ENCODE data around the gene KIAA0930. TPM values are rescaled to one million over a fixed set of nuclear protein-coding genes. Genes with fewer than 3 reads are reported as not detected.
"Not testable (repeated sequence)": the region's sequence is repeated elsewhere in the genome, so short reads cannot be mapped to it uniquely, and the experiment has no call there.

The KIAA0930 gene
- polyA plus RNA-seq, 1 donor from 2014 or later: 129 TPM

DNA sequence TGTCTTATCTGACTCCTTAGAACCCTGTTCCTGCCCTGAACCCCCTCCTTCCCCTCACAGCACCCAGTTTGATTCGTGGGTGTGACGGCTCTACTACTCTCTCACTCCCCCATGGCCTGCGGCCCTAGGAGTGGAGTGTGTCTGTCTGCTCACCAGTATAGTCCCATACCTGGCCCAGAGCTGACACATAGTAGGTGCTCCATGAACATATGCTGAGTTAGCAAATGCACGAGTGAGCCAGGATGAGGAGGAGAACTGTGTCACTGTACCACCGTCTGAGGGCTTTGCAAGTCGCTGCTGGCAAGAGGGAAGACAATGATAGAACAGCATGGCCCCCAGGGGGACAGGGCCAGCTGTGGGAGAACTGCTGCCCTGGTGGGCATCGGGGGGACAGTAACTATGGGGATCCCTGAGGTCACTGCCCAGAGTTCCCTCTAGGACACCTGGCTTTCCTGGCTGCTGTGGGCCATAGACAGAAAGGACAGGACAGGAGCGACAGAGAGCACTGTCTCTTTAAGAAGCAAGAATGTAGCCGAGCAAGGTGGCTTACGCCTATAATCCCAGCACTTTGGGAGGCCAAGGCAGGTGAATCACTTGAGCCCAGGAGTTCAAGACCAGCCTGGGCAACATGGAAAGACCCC is 19.2 kb upstream of the KIAA0930 start:
- no peaks in the 10 kb centered on the region for H4K20me1 ChIP-seq (ENCODE audit: insufficient read depth)
- H3K27me3 ChIP-seq (ENCODE audit: insufficient read depth, low read depth, low read length): no peaks in the 10 kb centered on the region
- H3K9me2 ChIP-seq (ENCODE audit: insufficient read depth, low read length): no peaks in the 10 kb centered on the region
- no peaks in the 10 kb centered on the region for H3K36me3 ChIP-seq (ENCODE audit: insufficient read depth, low read length)
- no peak overlapping the region for H3K4me2 ChIP-seq (ENCODE audit: low read length)
- no peak overlapping the region for H3K27ac ChIP-seq (ENCODE audit: low read length)
- TF ChIP-seq POLR2AphosphoS5 (IDR thresholded peaks at IDR 0.05) (no peak), EZH2 (IDR thresholded peaks at IDR 0.05; ENCODE audit: borderline replicate concordance, insufficient read depth, low read length, poor library complexity, severe bottlenecking) (no peak), MXI1 (conservative IDR thresholded peaks at IDR 0.05; ENCODE audit: poor library complexity, severe bottlenecking) (no peak), RAD21 (conservative IDR thresholded peaks at IDR 0.05) (no peak), EP300 (conservative IDR thresholded peaks at IDR 0.05; ENCODE audit: poor library complexity, severe bottlenecking) (no peak), TAF1 (IDR thresholded peaks at IDR 0.05; ENCODE audit: low read depth) (no peak)
- TF ChIP-seq, protein P1, sequence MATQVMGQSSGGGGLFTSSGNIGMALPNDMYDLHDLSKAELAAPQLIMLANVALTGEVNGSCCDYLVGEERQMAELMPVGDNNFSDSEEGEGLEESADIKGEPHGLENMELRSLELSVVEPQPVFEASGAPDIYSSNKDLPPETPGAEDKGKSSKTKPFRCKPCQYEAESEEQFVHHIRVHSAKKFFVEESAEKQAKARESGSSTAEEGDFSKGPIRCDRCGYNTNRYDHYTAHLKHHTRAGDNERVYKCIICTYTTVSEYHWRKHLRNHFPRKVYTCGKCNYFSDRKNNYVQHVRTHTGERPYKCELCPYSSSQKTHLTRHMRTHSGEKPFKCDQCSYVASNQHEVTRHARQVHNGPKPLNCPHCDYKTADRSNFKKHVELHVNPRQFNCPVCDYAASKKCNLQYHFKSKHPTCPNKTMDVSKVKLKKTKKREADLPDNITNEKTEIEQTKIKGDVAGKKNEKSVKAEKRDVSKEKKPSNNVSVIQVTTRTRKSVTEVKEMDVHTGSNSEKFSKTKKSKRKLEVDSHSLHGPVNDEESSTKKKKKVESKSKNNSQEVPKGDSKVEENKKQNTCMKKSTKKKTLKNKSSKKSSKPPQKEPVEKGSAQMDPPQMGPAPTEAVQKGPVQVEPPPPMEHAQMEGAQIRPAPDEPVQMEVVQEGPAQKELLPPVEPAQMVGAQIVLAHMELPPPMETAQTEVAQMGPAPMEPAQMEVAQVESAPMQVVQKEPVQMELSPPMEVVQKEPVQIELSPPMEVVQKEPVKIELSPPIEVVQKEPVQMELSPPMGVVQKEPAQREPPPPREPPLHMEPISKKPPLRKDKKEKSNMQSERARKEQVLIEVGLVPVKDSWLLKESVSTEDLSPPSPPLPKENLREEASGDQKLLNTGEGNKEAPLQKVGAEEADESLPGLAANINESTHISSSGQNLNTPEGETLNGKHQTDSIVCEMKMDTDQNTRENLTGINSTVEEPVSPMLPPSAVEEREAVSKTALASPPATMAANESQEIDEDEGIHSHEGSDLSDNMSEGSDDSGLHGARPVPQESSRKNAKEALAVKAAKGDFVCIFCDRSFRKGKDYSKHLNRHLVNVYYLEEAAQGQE (IDR thresholded peaks at IDR 0.05; ENCODE audit: borderline replicate concordance): no peak
- H3K79me2 ChIP-seq (replicated peaks; ENCODE audit: insufficient read depth, low read length): no peaks in the 10 kb centered on the region
- no peaks in the 10 kb centered on the region for H3F3A ChIP-seq (ENCODE audit: insufficient read depth, low read length, poor library complexity, severe bottlenecking)
- no peak overlapping the region for H3K4me3 ChIP-seq (ENCODE audit: low read length)
- H2AFZ ChIP-seq (ENCODE audit: low read depth, low read length): no peak overlapping the region
- no peak overlapping the region for H3K9ac ChIP-seq (ENCODE audit: low read length)
- no peaks in the 10 kb centered on the region for H3K9me3 ChIP-seq (ENCODE audit: low read length)

DNA sequence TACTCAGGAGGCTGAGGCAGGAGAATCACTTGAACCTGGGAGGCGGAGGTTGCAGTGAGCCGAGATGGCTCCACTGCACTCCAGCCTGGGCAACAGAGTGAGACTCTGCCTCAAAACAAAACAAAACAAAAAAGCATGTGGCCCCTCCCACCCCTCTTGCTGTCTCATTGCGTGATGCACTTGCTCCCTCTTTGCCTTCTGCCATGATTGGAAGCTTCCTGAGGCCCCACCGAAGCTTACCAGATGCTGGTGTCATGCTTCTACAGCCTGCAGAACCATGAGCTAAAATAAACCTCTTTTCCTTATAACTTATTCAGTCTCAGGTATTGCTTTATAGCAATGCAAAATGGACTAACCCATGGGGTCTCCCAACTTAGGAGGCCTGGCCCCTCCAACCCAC is 17.2 kb upstream of the KIAA0930 start:
- H3K79me2 ChIP-seq (replicated peaks; ENCODE audit: insufficient read depth, low read length); H3K4me3 ChIP-seq (ENCODE audit: low read length); H3K9me2 ChIP-seq (ENCODE audit: insufficient read depth, low read length); H3K9ac ChIP-seq (ENCODE audit: low read length); H3K36me3 ChIP-seq (ENCODE audit: insufficient read depth, low read length); H3K27ac ChIP-seq (ENCODE audit: low read length); H3K27me3 ChIP-seq (ENCODE audit: insufficient read depth, low read depth, low read length); H3K9me3 ChIP-seq (ENCODE audit: low read length); H3F3A ChIP-seq (ENCODE audit: insufficient read depth, low read length, poor library complexity, severe bottlenecking); H4K20me1 ChIP-seq (ENCODE audit: insufficient read depth); H3K4me2 ChIP-seq (ENCODE audit: low read length); H2AFZ ChIP-seq (ENCODE audit: low read depth, low read length): not testable (repeated sequence)

DNA sequence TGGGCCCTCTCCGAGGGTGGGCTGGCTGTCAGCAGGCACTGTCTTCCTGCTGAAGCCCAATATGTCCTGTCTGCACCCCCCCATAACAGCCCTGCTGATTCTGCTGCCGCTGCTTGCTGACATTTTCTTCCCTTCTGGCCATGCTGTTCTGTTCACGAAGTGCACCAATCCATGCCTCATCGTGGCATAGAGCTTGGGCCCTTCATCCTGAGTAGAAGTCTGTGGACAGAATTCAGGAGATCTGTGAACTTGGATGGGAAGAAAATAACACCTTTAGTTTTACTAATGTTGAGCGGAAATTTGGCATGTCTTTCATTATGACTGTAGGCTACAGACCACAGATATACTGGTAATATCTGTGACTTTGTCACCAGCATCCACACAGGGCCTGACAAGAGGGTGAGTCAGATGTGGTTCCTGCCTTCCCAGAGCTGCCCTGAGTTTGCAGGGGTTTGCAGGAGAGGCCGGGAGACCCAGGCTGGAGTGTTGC is 14.1 kb upstream of the KIAA0930 start:
- no peak overlapping the region for H3K9ac ChIP-seq (ENCODE audit: low read length)
- H3K4me2 ChIP-seq (ENCODE audit: low read length): no peak overlapping the region
- H3K27me3 ChIP-seq (ENCODE audit: insufficient read depth, low read depth, low read length): no peaks in the 10 kb centered on the region
- no peaks in the 10 kb centered on the region for H3K79me2 ChIP-seq (replicated peaks; ENCODE audit: insufficient read depth, low read length)
- no peaks in the 10 kb centered on the region for H3K9me2 ChIP-seq (ENCODE audit: insufficient read depth, low read length)
- no peaks in the 10 kb centered on the region for H4K20me1 ChIP-seq (ENCODE audit: insufficient read depth)
- no peaks in the 10 kb centered on the region for H3F3A ChIP-seq (ENCODE audit: insufficient read depth, low read length, poor library complexity, severe bottlenecking)
- H2AFZ ChIP-seq (ENCODE audit: low read depth, low read length): no peak overlapping the region
- H3K9me3 ChIP-seq (ENCODE audit: low read length): no peaks in the 10 kb centered on the region
- no peaks in the 10 kb centered on the region for H3K36me3 ChIP-seq (ENCODE audit: insufficient read depth, low read length)
- no peak for TF ChIP-seq SMC3 (conservative IDR thresholded peaks at IDR 0.05; ENCODE audit: poor library complexity)
- no peak for TF ChIP-seq EP300 (conservative IDR thresholded peaks at IDR 0.05; ENCODE audit: poor library complexity, severe bottlenecking)
- no peak for TF ChIP-seq TAF1 (IDR thresholded peaks at IDR 0.05; ENCODE audit: low read depth)
- TF ChIP-seq, protein P1 (IDR thresholded peaks at IDR 0.05; ENCODE audit: borderline replicate concordance): no peak
- TF ChIP-seq MXI1 (conservative IDR thresholded peaks at IDR 0.05; ENCODE audit: poor library complexity, severe bottlenecking): no peak
- no peak for TF ChIP-seq POLR2AphosphoS5 (IDR thresholded peaks at IDR 0.05)
- TF ChIP-seq RAD21 (conservative IDR thresholded peaks at IDR 0.05): no peak
- TF ChIP-seq, protein P2, sequence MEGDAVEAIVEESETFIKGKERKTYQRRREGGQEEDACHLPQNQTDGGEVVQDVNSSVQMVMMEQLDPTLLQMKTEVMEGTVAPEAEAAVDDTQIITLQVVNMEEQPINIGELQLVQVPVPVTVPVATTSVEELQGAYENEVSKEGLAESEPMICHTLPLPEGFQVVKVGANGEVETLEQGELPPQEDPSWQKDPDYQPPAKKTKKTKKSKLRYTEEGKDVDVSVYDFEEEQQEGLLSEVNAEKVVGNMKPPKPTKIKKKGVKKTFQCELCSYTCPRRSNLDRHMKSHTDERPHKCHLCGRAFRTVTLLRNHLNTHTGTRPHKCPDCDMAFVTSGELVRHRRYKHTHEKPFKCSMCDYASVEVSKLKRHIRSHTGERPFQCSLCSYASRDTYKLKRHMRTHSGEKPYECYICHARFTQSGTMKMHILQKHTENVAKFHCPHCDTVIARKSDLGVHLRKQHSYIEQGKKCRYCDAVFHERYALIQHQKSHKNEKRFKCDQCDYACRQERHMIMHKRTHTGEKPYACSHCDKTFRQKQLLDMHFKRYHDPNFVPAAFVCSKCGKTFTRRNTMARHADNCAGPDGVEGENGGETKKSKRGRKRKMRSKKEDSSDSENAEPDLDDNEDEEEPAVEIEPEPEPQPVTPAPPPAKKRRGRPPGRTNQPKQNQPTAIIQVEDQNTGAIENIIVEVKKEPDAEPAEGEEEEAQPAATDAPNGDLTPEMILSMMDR (IDR thresholded peaks at IDR 0.05; ENCODE audit: poor library complexity, severe bottlenecking): no peak
- TF ChIP-seq EZH2 (IDR thresholded peaks at IDR 0.05; ENCODE audit: borderline replicate concordance, insufficient read depth, low read length, poor library complexity, severe bottlenecking): no peak
- H3K27ac ChIP-seq (ENCODE audit: low read length): no peak overlapping the region
- no peak overlapping the region for H3K4me3 ChIP-seq (ENCODE audit: low read length)

Data from neural cell (in vitro differentiated cells).